Breast epithelium (tissue), 3 donors: ENCODE results near the gene ATP5PO.

Experiments
- POLR2A ChIP-seq: fragments of 450-650 bp; IDR thresholded peaks from one replicate; pipeline ENCODE4 v1.6.1; 2016; ENCODE audit warnings: antibody characterized with exemption, mild to moderate bottlenecking, moderate library complexity
- POLR2AphosphoS5 ChIP-seq, 3 donors: sonication (generic); formaldehyde crosslinking; IDR thresholded peaks; one replicate each; pipeline ENCODE4 v1.6.1; 2017; ENCODE audit warnings: antibody characterized with exemption in 3 of 3
- TF ChIP-seq, protein P1 (sequence below), 3 donors: fragments of 450-650 bp; IDR thresholded peaks; one replicate each; pipeline ENCODE4 v1.5.1; 2016 to 2017; ENCODE audit warnings: antibody characterized with exemption in 3 of 3, mild to moderate bottlenecking in 3 of 3, moderate library complexity in 3 of 3

DNA sequence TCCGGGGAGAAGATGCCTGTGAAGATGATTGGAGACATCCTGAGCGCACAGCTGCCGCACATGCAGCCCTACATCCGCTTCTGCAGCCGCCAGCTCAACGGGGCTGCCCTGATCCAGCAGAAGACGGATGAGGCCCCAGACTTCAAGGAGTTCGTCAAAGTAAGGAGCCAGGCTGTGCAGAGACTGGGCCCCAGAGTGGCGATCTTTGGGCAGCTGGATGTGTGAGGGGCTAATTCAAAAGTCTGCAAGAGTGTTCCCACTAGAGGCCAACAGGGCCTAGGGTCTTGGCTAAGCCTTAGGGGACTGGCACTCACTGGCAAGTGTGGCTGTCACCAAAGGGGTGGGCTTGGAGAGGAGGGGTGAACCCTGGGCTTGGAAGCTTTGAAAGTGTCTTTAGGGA lies 50.4 kb downstream of the ATP5PO start:
- TF ChIP-seq, protein P1, sequence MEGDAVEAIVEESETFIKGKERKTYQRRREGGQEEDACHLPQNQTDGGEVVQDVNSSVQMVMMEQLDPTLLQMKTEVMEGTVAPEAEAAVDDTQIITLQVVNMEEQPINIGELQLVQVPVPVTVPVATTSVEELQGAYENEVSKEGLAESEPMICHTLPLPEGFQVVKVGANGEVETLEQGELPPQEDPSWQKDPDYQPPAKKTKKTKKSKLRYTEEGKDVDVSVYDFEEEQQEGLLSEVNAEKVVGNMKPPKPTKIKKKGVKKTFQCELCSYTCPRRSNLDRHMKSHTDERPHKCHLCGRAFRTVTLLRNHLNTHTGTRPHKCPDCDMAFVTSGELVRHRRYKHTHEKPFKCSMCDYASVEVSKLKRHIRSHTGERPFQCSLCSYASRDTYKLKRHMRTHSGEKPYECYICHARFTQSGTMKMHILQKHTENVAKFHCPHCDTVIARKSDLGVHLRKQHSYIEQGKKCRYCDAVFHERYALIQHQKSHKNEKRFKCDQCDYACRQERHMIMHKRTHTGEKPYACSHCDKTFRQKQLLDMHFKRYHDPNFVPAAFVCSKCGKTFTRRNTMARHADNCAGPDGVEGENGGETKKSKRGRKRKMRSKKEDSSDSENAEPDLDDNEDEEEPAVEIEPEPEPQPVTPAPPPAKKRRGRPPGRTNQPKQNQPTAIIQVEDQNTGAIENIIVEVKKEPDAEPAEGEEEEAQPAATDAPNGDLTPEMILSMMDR (IDR thresholded peaks at IDR 0.05) = no peak
- TF ChIP-seq POLR2A = no peak
- TF ChIP-seq POLR2AphosphoS5 (IDR thresholded peaks at IDR 0.05) = no peak
